ENCODE measurements around the gene MAP3K8. TPM values are rescaled to one million over a fixed set of nuclear protein-coding genes. Genes with fewer than 3 reads are reported as not detected.
A peak's percentile ranks its signal among the peaks of the same experiment; 100 is the strongest.

Gene MAP3K8
- polyA plus RNA-seq (2012; ENCODE audit: insufficient read depth, insufficient read length, low read depth) = not detected

DNA sequence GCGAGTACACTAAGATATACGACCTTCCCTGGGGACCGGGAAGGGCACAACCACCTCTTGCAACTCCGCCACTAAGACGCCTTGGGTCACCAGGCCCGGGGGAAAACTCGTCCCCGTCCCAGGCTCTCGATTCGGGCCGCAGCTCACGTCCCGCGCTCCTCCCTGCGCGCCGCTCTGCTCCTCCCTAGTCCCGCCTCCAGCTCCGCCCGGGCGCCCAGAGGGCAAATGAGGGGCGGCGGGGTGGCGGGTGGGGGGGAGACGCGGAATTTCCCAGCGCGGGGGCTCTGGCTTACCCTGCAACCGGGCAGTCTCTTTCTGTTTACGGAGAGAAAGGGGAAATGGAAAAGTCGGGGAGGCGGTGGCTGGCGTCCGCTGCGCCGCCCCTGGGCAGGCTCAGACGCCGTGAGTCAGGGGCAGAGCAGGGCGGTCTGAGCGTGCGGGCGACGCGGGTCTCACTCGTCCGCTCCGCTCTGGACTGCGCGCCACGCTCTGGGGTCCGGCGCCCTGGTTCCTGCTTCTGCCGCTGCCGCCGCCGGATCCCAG lies at the start of gene MAP3K8:
Gene MAP3K8 (plus strand): TSS at position 455 of the 543 bp plus-strand sequence. CDS start 4,755 bp downstream, outside the sequence.
- TF ChIP-seq, protein P1, sequence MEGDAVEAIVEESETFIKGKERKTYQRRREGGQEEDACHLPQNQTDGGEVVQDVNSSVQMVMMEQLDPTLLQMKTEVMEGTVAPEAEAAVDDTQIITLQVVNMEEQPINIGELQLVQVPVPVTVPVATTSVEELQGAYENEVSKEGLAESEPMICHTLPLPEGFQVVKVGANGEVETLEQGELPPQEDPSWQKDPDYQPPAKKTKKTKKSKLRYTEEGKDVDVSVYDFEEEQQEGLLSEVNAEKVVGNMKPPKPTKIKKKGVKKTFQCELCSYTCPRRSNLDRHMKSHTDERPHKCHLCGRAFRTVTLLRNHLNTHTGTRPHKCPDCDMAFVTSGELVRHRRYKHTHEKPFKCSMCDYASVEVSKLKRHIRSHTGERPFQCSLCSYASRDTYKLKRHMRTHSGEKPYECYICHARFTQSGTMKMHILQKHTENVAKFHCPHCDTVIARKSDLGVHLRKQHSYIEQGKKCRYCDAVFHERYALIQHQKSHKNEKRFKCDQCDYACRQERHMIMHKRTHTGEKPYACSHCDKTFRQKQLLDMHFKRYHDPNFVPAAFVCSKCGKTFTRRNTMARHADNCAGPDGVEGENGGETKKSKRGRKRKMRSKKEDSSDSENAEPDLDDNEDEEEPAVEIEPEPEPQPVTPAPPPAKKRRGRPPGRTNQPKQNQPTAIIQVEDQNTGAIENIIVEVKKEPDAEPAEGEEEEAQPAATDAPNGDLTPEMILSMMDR (IDR thresholded peaks at IDR 0.05; ENCODE audit: low read depth, low read length) = no peak
- peaks cover 71% of the 10 kb centered on the region for H3K27me3 ChIP-seq
- H3K9me3 ChIP-seq = no peaks in the 10 kb centered on the region
- H3K4me3 ChIP-seq (ENCODE audit: low read depth, low read length) = peak within 1 kb of the TSS; percentile 62
- no peaks in the 10 kb centered on the region; the same call in 1 of the 2 replicates for H3K4me1 ChIP-seq
- no peaks in the 10 kb centered on the region for H3K36me3 ChIP-seq
- peak; percentile 52 for DNase-seq

DNA sequence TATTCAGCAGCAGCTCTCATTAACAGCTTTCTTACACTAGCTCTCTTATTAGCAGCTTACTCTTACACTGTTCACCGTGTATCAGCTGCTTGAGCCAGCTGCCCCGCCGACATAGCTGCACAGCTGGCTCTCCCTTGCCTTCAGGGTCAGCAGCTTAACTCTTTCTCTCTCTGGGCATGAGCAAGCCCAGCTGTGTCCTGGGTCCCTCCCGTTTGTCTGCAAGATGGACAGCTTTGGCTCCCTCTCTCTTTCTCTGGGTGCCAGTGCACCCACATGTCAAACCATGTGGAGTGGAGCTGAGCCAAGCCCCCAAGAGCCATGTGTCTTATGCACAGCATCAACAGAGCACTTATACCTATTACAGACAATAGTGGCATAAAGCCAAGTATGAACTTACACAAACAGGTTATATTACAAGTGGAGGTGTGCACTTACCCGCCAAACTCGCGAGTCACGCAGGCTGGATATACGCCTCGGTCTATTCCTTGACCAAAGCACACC lies 49.2 kb upstream of the MAP3K8 start:
- H3K4me3 ChIP-seq (ENCODE audit: low read depth, low read length) = no peak overlapping the region
- H3K9me3 ChIP-seq = no peaks in the 10 kb centered on the region
- peak; percentile 39 for DNase-seq
- H3K4me1 ChIP-seq = no peaks in the 10 kb centered on the region
- TF ChIP-seq, protein P1 (IDR thresholded peaks at IDR 0.05; ENCODE audit: low read depth, low read length) = peak; percentile 46
- H3K36me3 ChIP-seq = no peaks in the 10 kb centered on the region
- H3K27me3 ChIP-seq = no peaks in the 10 kb centered on the region

DNA sequence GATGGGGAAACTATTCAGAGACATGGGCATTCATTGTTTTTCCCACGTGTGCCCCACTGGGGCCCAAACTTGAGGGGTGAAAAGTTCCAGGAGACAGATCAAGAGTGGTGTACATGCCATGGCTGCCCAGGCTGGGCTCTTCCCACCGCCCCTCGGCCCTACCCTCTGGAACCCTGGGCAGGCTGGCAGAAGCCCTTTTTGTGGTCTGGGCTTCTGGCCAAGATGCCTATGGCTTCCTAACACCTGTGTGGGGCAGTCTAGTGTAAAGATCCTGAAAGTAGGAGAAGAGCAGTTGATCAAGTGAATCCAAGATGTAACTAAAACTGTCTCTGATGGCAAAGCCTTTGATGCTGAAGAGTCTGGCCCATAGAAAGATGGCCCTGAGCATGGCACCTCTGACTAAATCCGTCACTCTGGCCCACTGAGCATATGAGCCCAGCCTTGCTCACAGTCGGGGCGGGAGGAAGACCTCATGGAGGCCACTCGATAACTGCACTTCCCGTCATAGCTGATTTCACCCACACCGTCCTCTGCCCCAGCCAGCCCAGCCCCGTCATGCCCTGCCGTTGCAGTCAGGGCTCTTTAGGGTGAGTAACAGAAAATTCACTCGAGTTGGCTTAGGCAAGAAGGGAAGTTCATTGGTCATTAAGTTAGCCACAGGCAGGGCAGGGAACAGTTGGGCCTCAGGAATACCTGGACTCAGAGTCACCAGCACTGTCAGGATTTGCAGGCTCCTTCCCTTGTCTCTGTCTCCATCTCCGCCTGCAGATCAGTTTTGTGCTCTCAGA lies 47.0 kb upstream of the MAP3K8 start:
- TF ChIP-seq, protein P1 (IDR thresholded peaks at IDR 0.05; ENCODE audit: low read depth, low read length) = no peak
- Histone ChIP-seq H3K4me1 (no peaks in the 10 kb centered on the region), H3K36me3 (no peaks in the 10 kb centered on the region), H3K4me3 (ENCODE audit: low read depth, low read length) (no peak overlapping the region), H3K27me3 (no peaks in the 10 kb centered on the region), H3K9me3 (no peaks in the 10 kb centered on the region)
- DNase-seq = no peak

DNA sequence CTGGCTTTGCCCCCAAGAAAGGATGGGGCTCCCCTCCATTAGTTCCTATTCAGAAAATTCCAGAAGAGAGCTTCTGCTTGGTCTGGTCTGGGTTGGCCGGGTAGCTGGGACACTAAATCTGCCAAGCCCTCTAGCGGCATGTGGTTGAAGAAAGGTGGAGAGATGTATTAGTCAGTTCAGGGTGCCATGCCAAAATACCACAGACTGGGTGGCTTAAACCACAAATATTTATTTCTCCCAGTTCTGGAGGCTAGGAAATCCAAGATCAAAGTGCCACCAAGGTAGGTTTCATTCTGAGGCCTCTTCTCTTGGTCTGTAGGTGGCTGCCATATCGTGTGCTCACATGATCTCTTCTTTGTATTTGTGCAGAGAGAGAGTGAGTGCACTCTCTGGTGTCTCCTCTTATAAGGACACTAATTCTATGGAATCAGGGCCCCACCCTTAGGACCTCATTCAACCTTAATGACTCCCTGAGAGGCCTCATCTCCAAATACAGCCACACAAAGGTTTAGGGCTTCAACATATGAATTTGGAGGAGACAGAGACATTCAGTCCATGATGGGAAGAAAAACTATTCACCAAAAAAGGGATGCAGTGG lies 46.2 kb upstream of the MAP3K8 start:
- no peak overlapping the region for H3K4me3 ChIP-seq (ENCODE audit: low read depth, low read length)
- no peaks in the 10 kb centered on the region for H3K27me3 ChIP-seq
- no peaks in the 10 kb centered on the region for H3K36me3 ChIP-seq
- TF ChIP-seq, protein P1 (IDR thresholded peaks at IDR 0.05; ENCODE audit: low read depth, low read length) = no peak
- DNase-seq = no peak
- no peaks in the 10 kb centered on the region for H3K9me3 ChIP-seq
- no peaks in the 10 kb centered on the region for H3K4me1 ChIP-seq

DNA sequence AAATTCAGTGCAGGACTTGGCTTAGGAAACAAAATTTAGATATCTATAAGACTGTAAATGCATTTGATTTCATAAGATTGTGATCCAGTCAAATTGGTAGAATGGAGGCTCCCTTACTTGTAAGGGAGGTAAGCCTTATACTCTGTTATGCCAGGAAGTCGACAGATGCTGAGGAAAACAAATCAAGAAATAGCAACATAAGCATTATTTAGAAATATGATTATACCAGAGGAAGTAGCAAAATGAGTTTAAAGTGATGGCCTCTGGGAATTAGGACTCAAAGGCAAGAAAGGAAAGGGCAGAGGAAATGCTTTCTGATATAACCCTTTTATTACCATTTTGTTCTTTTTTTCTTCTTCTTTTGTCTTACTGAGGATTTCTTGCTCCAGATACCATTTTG lies 44.4 kb upstream of the MAP3K8 start:
- Histone ChIP-seq H3K4me3 (ENCODE audit: low read depth, low read length) (no peak overlapping the region), H3K9me3 (no peaks in the 10 kb centered on the region), H3K27me3 (0 out of 2 replicates have a peak, but pooled peaks cover 6% of the 10 kb centered on the region), H3K36me3 (no peaks in the 10 kb centered on the region), H3K4me1 (no peaks in the 10 kb centered on the region)
- no peak for DNase-seq
- TF ChIP-seq, protein P1 (IDR thresholded peaks at IDR 0.05; ENCODE audit: low read depth, low read length) = no peak
